Measurements from ENCODE around the gene GLT8D2.

DNA sequence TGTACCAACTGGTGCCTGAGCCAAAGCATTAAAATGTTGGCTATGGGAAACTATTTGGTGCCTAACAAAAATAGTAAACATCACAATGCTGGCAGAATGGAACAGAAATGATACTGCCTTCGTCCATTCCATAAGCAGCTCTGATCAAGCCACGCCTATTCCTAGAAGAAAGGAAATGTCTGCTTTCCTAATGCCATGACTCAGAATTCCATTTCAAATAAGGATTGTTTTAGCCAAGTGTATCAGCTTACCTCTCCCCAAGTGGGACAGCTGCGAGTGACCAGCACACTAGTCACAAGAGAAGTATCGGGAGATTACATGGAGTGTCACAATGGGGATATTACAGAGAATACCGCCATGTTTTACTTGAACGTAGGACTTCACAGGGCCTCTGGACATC lies 38.7 kb downstream of the GLT8D2 start:
- TF ChIP-seq, protein P1, sequence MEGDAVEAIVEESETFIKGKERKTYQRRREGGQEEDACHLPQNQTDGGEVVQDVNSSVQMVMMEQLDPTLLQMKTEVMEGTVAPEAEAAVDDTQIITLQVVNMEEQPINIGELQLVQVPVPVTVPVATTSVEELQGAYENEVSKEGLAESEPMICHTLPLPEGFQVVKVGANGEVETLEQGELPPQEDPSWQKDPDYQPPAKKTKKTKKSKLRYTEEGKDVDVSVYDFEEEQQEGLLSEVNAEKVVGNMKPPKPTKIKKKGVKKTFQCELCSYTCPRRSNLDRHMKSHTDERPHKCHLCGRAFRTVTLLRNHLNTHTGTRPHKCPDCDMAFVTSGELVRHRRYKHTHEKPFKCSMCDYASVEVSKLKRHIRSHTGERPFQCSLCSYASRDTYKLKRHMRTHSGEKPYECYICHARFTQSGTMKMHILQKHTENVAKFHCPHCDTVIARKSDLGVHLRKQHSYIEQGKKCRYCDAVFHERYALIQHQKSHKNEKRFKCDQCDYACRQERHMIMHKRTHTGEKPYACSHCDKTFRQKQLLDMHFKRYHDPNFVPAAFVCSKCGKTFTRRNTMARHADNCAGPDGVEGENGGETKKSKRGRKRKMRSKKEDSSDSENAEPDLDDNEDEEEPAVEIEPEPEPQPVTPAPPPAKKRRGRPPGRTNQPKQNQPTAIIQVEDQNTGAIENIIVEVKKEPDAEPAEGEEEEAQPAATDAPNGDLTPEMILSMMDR (IDR thresholded peaks at IDR 0.05; ENCODE audit: low read depth, low read length), result no peak
- TF ChIP-seq EZH2phosphoT487 (IDR thresholded peaks at IDR 0.05; ENCODE audit: low read depth), result no peak
